HCT116 (cell line): ENCODE measurements around the gene DPH5. TPM values are rescaled to one million over a fixed set of nuclear protein-coding genes. Genes with fewer than 3 reads are reported as not detected.

Experiments used
- ATAC-seq: fragments of 200-7000 bp; cut with Tn5 transposase; 2 replicates; pipeline ENCODE4 v1.9.1; 2020; ENCODE audit warnings: mild to moderate bottlenecking, moderate library complexity
- BruUV-seq: library from RNA; stranded (reverse); fragments of 400-500 nt; replicated peaks from 2 replicates; lab custom pipeline; 2021; lab: Mats Ljungman, UMichigan
- CTCF ChIA-PET: fragments of 300-600 bp; sonication (Branson Sonifier 250); formaldehyde crosslinking; loops from one replicate; lab custom pipeline; 2021; ENCODE audit warnings: antibody characterized with exemption; lab: Charles Lee
- POLR2A ChIA-PET: fragments of 300-600, 350-600 bp; sonication (Branson Sonifier 250); formaldehyde crosslinking; loops from one replicate; lab custom pipeline; 2021; ENCODE audit warnings: antibody characterized with exemption; lab: Charles Lee
- RAD21 ChIA-PET, 2 experiments: fragments of 300-600 bp; sonication (Branson Sonifier 250); formaldehyde crosslinking; loops; one replicate each; lab custom pipeline; 2023; ENCODE audit warnings: low total read pairs in 2 of 2; ENCODE audit not compliant: uncharacterized antibody in 2 of 2, unreplicated experiment in 2 of 2, low non-redundant PET in 1 of 2; lab: Charles Lee
- DNase-seq: peaks from one replicate; pipeline ENCODE4 v3.0.0-alpha.2; 2010; ENCODE audit warnings: low read depth, low spot score
- H2AFZ ChIP-seq: fragments of 200-600 bp; shearing (Covaris generic), sonication (generic); 2 replicates; pipeline ENCODE4 v1.6.1; 2017; ENCODE audit warnings: low read depth, mixed run types, mixed read lengths, antibody characterized with exemption, low read length; ENCODE audit not compliant: poor library complexity, severe bottlenecking
- H3K27ac ChIP-seq: 2 replicates; pipeline ENCODE4 v1.5.1; 2012; ENCODE audit warnings: low read depth, low read length
- H3K27me3 ChIP-seq: fragments of 200-600 bp; sonication (generic); 2 replicates; pipeline ENCODE4 v1.6.1; 2016; ENCODE audit warnings: mixed run types, low read length, mixed read lengths; ENCODE audit not compliant: insufficient read depth
- H3K36me3 ChIP-seq, 2 experiments: fragments of 200-500 bp in 1 of 2; fragments of 200-600 bp in 1 of 2; sonication (Bioruptor generic) in 1 of 2; sonication (generic) in 1 of 2; 2 replicates each; pipeline versions ENCODE4 v1.5.1 to v1.6.1; 2014 to 2016; ENCODE audit warnings: low read length in 2 of 2, inconsistent platforms in 1 of 2, mixed read lengths in 1 of 2, mixed run types in 1 of 2; ENCODE audit not compliant: insufficient read depth in 2 of 2, control insufficient read depth in 1 of 2
- H3K4me1 ChIP-seq, 2 experiments: fragments of 200-600 bp in 1 of 2; sonication (generic) in 1 of 2; 2 replicates each; pipeline versions ENCODE4 v1.5.1 to v1.6.1; 2012 to 2017; ENCODE audit warnings: low read length in 2 of 2, inconsistent platforms in 1 of 2, mild to moderate bottlenecking in 1 of 2, mixed read lengths in 1 of 2, mixed run types in 1 of 2, moderate library complexity in 1 of 2; ENCODE audit not compliant: insufficient read depth in 2 of 2, control insufficient read depth in 1 of 2
- H3K4me2 ChIP-seq: fragments of 200-600 bp; sonication (generic); 2 replicates; pipeline ENCODE4 v1.6.1; 2017; ENCODE audit warnings: mixed run types, low read length, mixed read lengths
- H3K4me3 ChIP-seq, 2 experiments: fragments of 200-600 bp in 1 of 2; sonication (generic) in 1 of 2; replicated peaks in 1 of 2; 2 replicates each; pipeline ENCODE4 v1.5.1; 2011 to 2016; ENCODE audit warnings: low read length in 2 of 2, control low read depth in 1 of 2, low read depth in 1 of 2, mild to moderate bottlenecking in 1 of 2, mixed read lengths in 1 of 2, mixed run types in 1 of 2
- H3K79me2 ChIP-seq: fragments of 200-600 bp; sonication (generic); 2 replicates; pipeline ENCODE4 v1.6.1; 2017; ENCODE audit warnings: mild to moderate bottlenecking, mixed run types, low read length, moderate library complexity, mixed read lengths; ENCODE audit not compliant: insufficient read depth
- H3K9ac ChIP-seq: fragments of 200-600 bp; sonication (generic); 2 replicates; pipeline ENCODE4 v1.6.1; 2016; ENCODE audit warnings: low read length, mixed read lengths
- H3K9me2 ChIP-seq: fragments of 200-600 bp; sonication (generic), shearing (Covaris generic); 2 replicates; pipeline ENCODE4 v1.6.1; 2017; ENCODE audit warnings: mixed run types, mild to moderate bottlenecking, moderate library complexity; ENCODE audit not compliant: insufficient read depth
- H3K9me3 ChIP-seq, 2 experiments: fragments of 200-500 bp in 1 of 2; fragments of 200-600 bp in 1 of 2; sonication (Bioruptor generic) in 1 of 2; sonication (generic) in 1 of 2; 2 replicates each; pipeline ENCODE4 v1.6.1; 2014 to 2017; ENCODE audit warnings: low read length in 2 of 2, mixed read lengths in 2 of 2, inconsistent platforms in 1 of 2, low read depth in 1 of 2, mild to moderate bottlenecking in 1 of 2, mixed run types in 1 of 2, moderate library complexity in 1 of 2; ENCODE audit not compliant: control insufficient read depth in 1 of 2, insufficient read depth in 1 of 2
- H4K20me1 ChIP-seq: fragments of 200-600 bp; sonication (generic), shearing (Covaris generic); 2 replicates; pipeline ENCODE4 v1.6.1; 2017; ENCODE audit warnings: mixed run types, mild to moderate bottlenecking, moderate library complexity; ENCODE audit not compliant: insufficient read depth
- CBX3 ChIP-seq: IDR thresholded peaks from 2 replicates; pipeline ENCODE4 v1.6.1; 2012; ENCODE audit warnings: low read depth
- EGR1 ChIP-seq: IDR thresholded peaks from 2 replicates; pipeline ENCODE4 v1.6.1; 2012; ENCODE audit warnings: low read depth
- ELF1 ChIP-seq: IDR thresholded peaks from 2 replicates; pipeline ENCODE4 v1.6.1; 2012; ENCODE audit warnings: low read depth, borderline replicate concordance
- EZH2 ChIP-seq: fragments of 200-600 bp; sonication (generic); IDR thresholded peaks from 2 replicates; pipeline ENCODE4 v1.6.1; 2017; ENCODE audit warnings: antibody characterized with exemption, mixed run types
- EZH2phosphoT487 ChIP-seq: fragments of 200-600 bp; IDR thresholded peaks from 2 replicates; pipeline ENCODE4 v1.6.1; 2018; ENCODE audit warnings: antibody characterized with exemption, borderline replicate concordance
- FOSL1 ChIP-seq: IDR thresholded peaks from 2 replicates; pipeline ENCODE4 v1.6.1; 2012; ENCODE audit warnings: low read depth
- POLR2A ChIP-seq: IDR thresholded peaks from 2 replicates; pipeline ENCODE4 v1.7.0; 2011; ENCODE audit warnings: borderline replicate concordance; ENCODE audit not compliant: insufficient read depth, insufficient read length; ENCODE audit errors: extremely low read depth
- POLR2AphosphoS5 ChIP-seq: IDR thresholded peaks from 2 replicates; pipeline ENCODE4 v1.6.1; 2011; ENCODE audit warnings: mild to moderate bottlenecking, low read depth, low read length, moderate library complexity
- RAD21 ChIP-seq: IDR thresholded peaks from 2 replicates; pipeline ENCODE4 v1.6.1; 2012; ENCODE audit warnings: low read depth, mild to moderate bottlenecking
- SRF ChIP-seq: IDR thresholded peaks from 2 replicates; pipeline ENCODE4 v1.6.1; 2012; ENCODE audit warnings: low read depth
- YY1 ChIP-seq: IDR thresholded peaks from 2 replicates; pipeline ENCODE4 v1.6.1; 2011; ENCODE audit warnings: low read length, low read depth, moderate library complexity, mild to moderate bottlenecking; ENCODE audit not compliant: insufficient replicate concordance; ENCODE audit errors: extremely low read depth
- intact Hi-C: fragments of 100-400 bp; cut with micrococcal nuclease; formaldehyde crosslinking; loops from 2 replicates; pipeline ENCODE4 v1.10.0; 2022
- total RNA-seq: library from RNA; stranded (reverse); gene quantifications from one replicate; pipeline ENCODE4 v1.2.1, GENCODE V29; 2021; ENCODE audit not compliant: unreplicated experiment
- TF ChIP-seq, protein P1 (sequence below): IDR thresholded peaks from 2 replicates; pipeline ENCODE4 v1.6.1; 2011; ENCODE audit warnings: mild to moderate bottlenecking, low read length, moderate library complexity; ENCODE audit not compliant: insufficient replicate concordance; ENCODE audit errors: extremely low read depth
- TF ChIP-seq, protein P2 (sequence below): IDR thresholded peaks from 2 replicates; pipeline ENCODE4 v1.6.1; 2012

The DPH5 gene
- total RNA-seq, 1 experiment from 2014 or later = 55.8 TPM

- Histone ChIP-seq H3K79me2 (peaks cover 64% of the 10 kb centered on the region), H3K27me3 (no peaks in the 10 kb centered on the region), H3K9me3 (no peaks in the 10 kb centered on the region), H3K4me2 (peak overlapping the region; percentile 81), H3K4me3 (peak overlapping the region; percentile 89 to 92), H3K9me2 (no peaks in the 10 kb centered on the region), H2AFZ (peak overlapping the region; percentile 28), H3K9ac (peak overlapping the region; percentile 76), H4K20me1 (no peaks in the 10 kb centered on the region), H3K4me1 (peaks cover 4 to 12% of the 10 kb centered on the region in 2 experiments; a peak in 3 of 4 replicates), H3K36me3 (no peaks in the 10 kb centered on the region), H3K27ac (peak overlapping the region; percentile 49; the same call in 1 of the 2 replicates)
- RAD21 ChIA-PET = no interaction called here
- ATAC-seq = no peak
- DNase-seq = no peak
- CTCF ChIA-PET = no interaction called here
- BruUV-seq = no TSS peak
- intact Hi-C loops = loop anchor here (10.0 kb wide), 2 partner anchors 208 to 258 kb away; partner anchors contain the start of gene S1PR1
- POLR2A ChIA-PET = interaction anchor here (1.4 kb wide), 1 partner anchor 9 kb away, joined by 3 read pairs; no protein-coding TSS in a partner anchor
- TF ChIP-seq RAD21 (no peak), EGR1 (no peak), EZH2 (no peak), ELF1 (no peak), POLR2AphosphoS5 (no peak)
- TF ChIP-seq, protein P1, sequence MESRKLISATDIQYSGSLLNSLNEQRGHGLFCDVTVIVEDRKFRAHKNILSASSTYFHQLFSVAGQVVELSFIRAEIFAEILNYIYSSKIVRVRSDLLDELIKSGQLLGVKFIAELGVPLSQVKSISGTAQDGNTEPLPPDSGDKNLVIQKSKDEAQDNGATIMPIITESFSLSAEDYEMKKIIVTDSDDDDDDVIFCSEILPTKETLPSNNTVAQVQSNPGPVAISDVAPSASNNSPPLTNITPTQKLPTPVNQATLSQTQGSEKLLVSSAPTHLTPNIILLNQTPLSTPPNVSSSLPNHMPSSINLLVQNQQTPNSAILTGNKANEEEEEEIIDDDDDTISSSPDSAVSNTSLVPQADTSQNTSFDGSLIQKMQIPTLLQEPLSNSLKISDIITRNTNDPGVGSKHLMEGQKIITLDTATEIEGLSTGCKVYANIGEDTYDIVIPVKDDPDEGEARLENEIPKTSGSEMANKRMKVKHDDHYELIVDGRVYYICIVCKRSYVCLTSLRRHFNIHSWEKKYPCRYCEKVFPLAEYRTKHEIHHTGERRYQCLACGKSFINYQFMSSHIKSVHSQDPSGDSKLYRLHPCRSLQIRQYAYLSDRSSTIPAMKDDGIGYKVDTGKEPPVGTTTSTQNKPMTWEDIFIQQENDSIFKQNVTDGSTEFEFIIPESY = no peak
Observed at GRCh38 chr1:101026430-101026788, 825 bp upstream of the DPH5 start.

DNA sequence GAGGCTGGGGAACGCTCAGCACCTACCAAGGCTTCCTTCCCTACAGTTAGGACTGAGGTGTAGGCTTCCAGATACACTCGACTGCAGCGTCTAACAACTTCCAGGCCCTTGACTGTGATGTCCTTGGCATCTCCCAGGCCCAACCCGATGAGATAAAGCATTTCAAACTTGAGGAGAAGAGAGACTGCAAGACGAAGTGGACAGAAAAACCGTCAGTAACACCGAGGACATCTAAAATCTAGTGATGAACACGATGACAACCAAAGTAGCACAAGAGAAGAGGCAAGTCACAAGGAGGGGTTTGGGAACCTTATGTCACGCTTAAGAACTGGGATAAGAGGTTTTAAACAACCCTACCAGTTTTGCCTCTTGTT, 314 bp downstream of the DPH5 start:
- Histone ChIP-seq H4K20me1 (peaks cover 4% of the 10 kb centered on the region; the same call in 1 of the 2 replicates), H2AFZ (no peak overlapping the region), H3K4me2 (peak overlapping the region; percentile 81), H3K27ac (peak overlapping the region; percentile 49), H3K9me2 (no peaks in the 10 kb centered on the region), H3K27me3 (no peaks in the 10 kb centered on the region), H3K36me3 (peaks cover 0 to 6% of the 10 kb centered on the region in 2 experiments; a peak in 2 of 4 replicates), H3K4me3 (peak overlapping the region; percentile 89 to 92), H3K4me1 (peaks cover 4 to 12% of the 10 kb centered on the region in 2 experiments; a peak in 3 of 4 replicates), H3K9me3 (no peaks in the 10 kb centered on the region), H3K79me2 (peaks cover 69% of the 10 kb centered on the region), H3K9ac (peak overlapping the region; percentile 76)
- TF ChIP-seq, protein P2, sequence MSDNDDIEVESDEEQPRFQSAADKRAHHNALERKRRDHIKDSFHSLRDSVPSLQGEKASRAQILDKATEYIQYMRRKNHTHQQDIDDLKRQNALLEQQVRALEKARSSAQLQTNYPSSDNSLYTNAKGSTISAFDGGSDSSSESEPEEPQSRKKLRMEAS = no peak
- TF ChIP-seq POLR2A (no peak), CBX3 (no peak), EGR1 (no peak), SRF (no peak), FOSL1 (no peak), EZH2phosphoT487 (no peak), YY1 (no peak)
- TF ChIP-seq, protein P1 = no peak
- TSS peak; percentile 80 for BruUV-seq
- RAD21 ChIA-PET = no interaction called here
- POLR2A ChIA-PET = interaction anchor here (0.5 to 1.4 kb wide), 2 partner anchors 10 to 699 kb away, joined by 3 read pairs; no protein-coding TSS in a partner anchor
- ATAC-seq (peak; percentile 43), DNase-seq (no peak)
- intact Hi-C loops = loop anchor here (10.0 kb wide), 2 partner anchors 210 to 260 kb away; partner anchors contain the start of gene S1PR1
- CTCF ChIA-PET = no interaction called here
